Neuronal stem cell (in vitro differentiated cells): ENCODE measurements around the gene EPHA4.

Experiments
- DNase-seq: peaks from one replicate; pipeline ENCODE4 v3.0.0-alpha.2; 2013; ENCODE audit warnings: low spot score
- H2AFZ ChIP-seq: one replicate; pipeline ENCODE4 v1.6.1; 2013; ENCODE audit warnings: mild to moderate bottlenecking, low read length, inconsistent platforms
- H2AK5ac ChIP-seq: 2 replicates; pipeline ENCODE4 v1.6.1; 2013; ENCODE audit warnings: low read depth, mild to moderate bottlenecking, inconsistent platforms, low read length, moderate library complexity, mixed read lengths
- H2BK120ac ChIP-seq: 2 replicates; pipeline ENCODE4 v1.6.1; 2013; ENCODE audit warnings: low read depth, mild to moderate bottlenecking, inconsistent platforms, low read length, moderate library complexity, mixed read lengths
- H2BK12ac ChIP-seq: one replicate; pipeline ENCODE4 v1.6.1; 2013; ENCODE audit warnings: low read length, inconsistent platforms
- H2BK15ac ChIP-seq: 2 replicates; pipeline ENCODE4 v1.6.1; 2013; ENCODE audit warnings: mild to moderate bottlenecking, low read length, inconsistent platforms, mixed read lengths
- H2BK5ac ChIP-seq: one replicate; pipeline ENCODE4 v1.6.1; 2013; ENCODE audit warnings: inconsistent platforms, mild to moderate bottlenecking, low read length, moderate library complexity
- H3K14ac ChIP-seq: one replicate; pipeline ENCODE4 v1.6.1; 2013; ENCODE audit warnings: low read length, inconsistent platforms
- H3K18ac ChIP-seq: 2 replicates; pipeline ENCODE4 v1.6.1; 2013; ENCODE audit warnings: low read length, inconsistent platforms
- H3K23ac ChIP-seq: 2 replicates; pipeline ENCODE4 v1.6.1; 2013; ENCODE audit warnings: low read depth, mild to moderate bottlenecking, mixed read lengths, low read length, inconsistent platforms; ENCODE audit not compliant: poor library complexity
- H3K27ac ChIP-seq: replicated peaks from 3 replicates; pipeline ENCODE4 v1.5.1; 2013; ENCODE audit warnings: low read length, inconsistent platforms
- H3K27me3 ChIP-seq, 3 experiments: 2 replicates each; pipeline ENCODE4 v1.6.1; 2013; ENCODE audit warnings: low read length in 3 of 3, mild to moderate bottlenecking in 2 of 3, inconsistent platforms in 1 of 3, low read depth in 1 of 3, mixed read lengths in 1 of 3, moderate library complexity in 1 of 3; ENCODE audit not compliant: control insufficient read depth in 3 of 3, insufficient read depth in 3 of 3
- H3K36me3 ChIP-seq, 2 donors: replicated peaks in 1 of 2; 2 replicates each; pipeline ENCODE4 v1.6.1; 2013; ENCODE audit warnings: low read length in 2 of 2; ENCODE audit not compliant: control insufficient read depth in 2 of 2, insufficient read depth in 2 of 2
- H3K4ac ChIP-seq: 2 replicates; pipeline ENCODE4 v1.6.1; 2013; ENCODE audit warnings: inconsistent platforms, mild to moderate bottlenecking, low read length, moderate library complexity
- H3K4me1 ChIP-seq, 2 donors: 1 replicate in 1 of 2; 2 replicates in 1 of 2; pipeline ENCODE4 v1.6.1; 2013; ENCODE audit warnings: low read length in 2 of 2, low read depth in 1 of 2; ENCODE audit not compliant: control insufficient read depth in 2 of 2, insufficient read depth in 1 of 2
- H3K4me2 ChIP-seq: one replicate; pipeline ENCODE4 v1.6.1; 2013; ENCODE audit warnings: mild to moderate bottlenecking, low read length, inconsistent platforms; ENCODE audit not compliant: insufficient read depth, poor library complexity, severe bottlenecking
- H3K4me3 ChIP-seq, 2 donors: 2 replicates each; pipeline ENCODE4 v1.5.1; 2013; ENCODE audit warnings: low read length in 2 of 2, mild to moderate bottlenecking in 2 of 2, inconsistent platforms in 1 of 2, moderate library complexity in 1 of 2
- H3K79me1 ChIP-seq: one replicate; pipeline ENCODE4 v1.6.1; 2013; ENCODE audit warnings: low read depth, mild to moderate bottlenecking, inconsistent platforms, low read length, moderate library complexity
- H3K9ac ChIP-seq: one replicate; pipeline ENCODE4 v1.6.1; 2013; ENCODE audit warnings: mild to moderate bottlenecking, low read depth, low read length, inconsistent platforms; ENCODE audit not compliant: poor library complexity
- H3K9me3 ChIP-seq, 2 donors: replicated peaks in 1 of 2; 2 replicates each; pipeline versions ENCODE3 to v1.6.1; 2013; ENCODE audit warnings: low read length in 2 of 2, mild to moderate bottlenecking in 2 of 2, inconsistent platforms in 1 of 2, low read depth in 1 of 2, mixed read lengths in 1 of 2, moderate library complexity in 1 of 2; ENCODE audit not compliant: control insufficient read depth in 2 of 2, insufficient read depth in 1 of 2
- H4K8ac ChIP-seq: one replicate; pipeline ENCODE4 v1.6.1; 2013; ENCODE audit warnings: low read depth, mild to moderate bottlenecking, inconsistent platforms, low read length, moderate library complexity
- H4K91ac ChIP-seq: one replicate; pipeline ENCODE4 v1.6.1; 2013; ENCODE audit warnings: low read length, low read depth, mild to moderate bottlenecking, inconsistent platforms; ENCODE audit not compliant: poor library complexity
- WGBS, 2 donors: extraction: QIAGEN DNeasy Blood & Tissue Kit; methylation state at CpG; one replicate each; pipeline ENCODE4 v1.1.7; 2013; ENCODE audit warnings: missing lambda C conversion rate in 2 of 2, mixed read lengths in 1 of 2; ENCODE audit not compliant: insufficient read length in 2 of 2, insufficient replicate concordance in 1 of 2; ENCODE audit errors: extremely low coverage in 2 of 2; 5-methylcytosine and 5-hydroxymethylcytosine counted together

The EPHA4 gene

GRCh38 chr2:221539246-221539645 lies 32.9 kb downstream of the EPHA4 start:
- Histone ChIP-seq H3K4me3 (no peak overlapping the region), H2BK5ac (no peak overlapping the region), H2AFZ (no peak overlapping the region), H4K8ac (no peak overlapping the region), H3K4me1 (peaks cover 0 to 2% of the 10 kb centered on the region in 2 donors), H3K36me3 (no peaks in the 10 kb centered on the region), H3K27ac (no peak overlapping the region), H3K4me2 (no peak overlapping the region), H2BK120ac (no peak overlapping the region), H4K91ac (no peak overlapping the region), H2AK5ac (no peak overlapping the region), H3K18ac (no peak overlapping the region), H3K79me1 (no peaks in the 10 kb centered on the region), H2BK12ac (no peak overlapping the region), H3K14ac (no peak overlapping the region), H3K27me3 (no peaks in the 10 kb centered on the region), H2BK15ac (no peak overlapping the region), H3K23ac (no peak overlapping the region), H3K9ac (no peak overlapping the region), H3K4ac (no peak overlapping the region), H3K9me3 (no peaks in the 10 kb centered on the region)
- DNase-seq = no peak
- WGBS, 2 donors = no CpG with 5 or more reads among the region's 4 CpGs

- peaks cover 0 to 1% of the 10 kb centered on the region in 2 donors for H3K36me3 ChIP-seq
- no peak overlapping the region for H4K8ac ChIP-seq
- no peaks in the 10 kb centered on the region for H3K9me3 ChIP-seq
- no peak overlapping the region for H2AFZ ChIP-seq
- no CpG with 5 or more reads among the region's 2 CpGs for WGBS, 2 donors
- H3K27ac ChIP-seq = no peak overlapping the region
- H3K18ac ChIP-seq = no peak overlapping the region
- no peak overlapping the region for H3K4me3 ChIP-seq
- no peaks in the 10 kb centered on the region for H3K79me1 ChIP-seq
- no peak overlapping the region for H3K23ac ChIP-seq
- no peak overlapping the region for H3K9ac ChIP-seq
- no peak overlapping the region for H2BK15ac ChIP-seq
- H3K4ac ChIP-seq = no peak overlapping the region
- no peak overlapping the region for H2BK12ac ChIP-seq
- no peak overlapping the region for H2BK120ac ChIP-seq
- no peak overlapping the region for H3K14ac ChIP-seq
- no peak overlapping the region for H3K4me2 ChIP-seq
- H3K4me1 ChIP-seq = peaks cover 6 to 12% of the 10 kb centered on the region in 2 donors
- DNase-seq = no peak
- no peak overlapping the region for H2AK5ac ChIP-seq
- no peak overlapping the region for H4K91ac ChIP-seq
- H2BK5ac ChIP-seq = no peak overlapping the region
- no peaks in the 10 kb centered on the region for H3K27me3 ChIP-seq
Measured at GRCh38 chr2:221535824-221536223, 36.3 kb downstream of the EPHA4 start.

GRCh38 chr2:221533299-221533698 lies 38.8 kb downstream of the EPHA4 start:
- Histone ChIP-seq H2BK12ac (no peak overlapping the region), H4K8ac (no peak overlapping the region), H3K4me3 (no peak overlapping the region), H4K91ac (no peak overlapping the region), H3K27ac (no peak overlapping the region), H3K27me3 (no peaks in the 10 kb centered on the region), H3K14ac (no peak overlapping the region), H3K18ac (no peak overlapping the region), H3K4me2 (no peak overlapping the region), H2BK5ac (no peak overlapping the region), H3K23ac (no peak overlapping the region), H2BK15ac (no peak overlapping the region), H3K4me1 (peaks cover 6 to 23% of the 10 kb centered on the region in 2 donors), H3K9me3 (no peaks in the 10 kb centered on the region), H3K4ac (no peak overlapping the region), H3K79me1 (peaks cover 1% of the 10 kb centered on the region), H2BK120ac (no peak overlapping the region), H2AFZ (no peak overlapping the region), H3K36me3 (peaks cover 0 to 1% of the 10 kb centered on the region in 2 donors), H3K9ac (no peak overlapping the region), H2AK5ac (no peak overlapping the region)
- no CpG with 5 or more reads among the region's 6 CpGs for WGBS, 2 donors
- no peak for DNase-seq

GRCh38 chr2:221532641-221533040 lies 39.5 kb downstream of the EPHA4 start:
- no peak overlapping the region for H3K23ac ChIP-seq
- H2BK15ac ChIP-seq = no peak overlapping the region
- no peak for DNase-seq
- no peaks in the 10 kb centered on the region for H3K9me3 ChIP-seq
- no peak overlapping the region for H2BK5ac ChIP-seq
- H3K4me2 ChIP-seq = no peak overlapping the region
- H3K27me3 ChIP-seq = no peaks in the 10 kb centered on the region
- H3K14ac ChIP-seq = no peak overlapping the region
- no peak overlapping the region for H3K4ac ChIP-seq
- H4K8ac ChIP-seq = no peak overlapping the region
- H3K36me3 ChIP-seq = peaks cover 0 to 1% of the 10 kb centered on the region in 2 donors
- no peak overlapping the region for H2AFZ ChIP-seq
- peaks cover 6 to 23% of the 10 kb centered on the region in 2 donors for H3K4me1 ChIP-seq
- no peak overlapping the region for H3K9ac ChIP-seq
- peaks cover 1% of the 10 kb centered on the region for H3K79me1 ChIP-seq
- no peak overlapping the region for H2AK5ac ChIP-seq
- H3K27ac ChIP-seq = peak overlapping the region; percentile 31
- H2BK12ac ChIP-seq = no peak overlapping the region
- peak overlapping the region; percentile 2 for H4K91ac ChIP-seq
- WGBS, 2 donors = no CpG with 5 or more reads among the region's 3 CpGs
- no peak overlapping the region for H3K4me3 ChIP-seq
- H2BK120ac ChIP-seq = no peak overlapping the region
- H3K18ac ChIP-seq = peak overlapping the region; percentile 48
